NB4 (cell line): ENCODE data around the gene GSDME.

Experiments used
- POLR2A ChIP-seq: IDR thresholded peaks from 2 replicates; pipeline ENCODE4 v1.6.1; 2011; ENCODE audit warnings: mild to moderate bottlenecking; ENCODE audit not compliant: insufficient read length; ENCODE audit errors: extremely low read depth
- TF ChIP-seq, protein P1 (sequence below): IDR thresholded peaks from one replicate; pipeline ENCODE4 v1.5.1; 2012; ENCODE audit warnings: low read depth, low read length

DNA sequence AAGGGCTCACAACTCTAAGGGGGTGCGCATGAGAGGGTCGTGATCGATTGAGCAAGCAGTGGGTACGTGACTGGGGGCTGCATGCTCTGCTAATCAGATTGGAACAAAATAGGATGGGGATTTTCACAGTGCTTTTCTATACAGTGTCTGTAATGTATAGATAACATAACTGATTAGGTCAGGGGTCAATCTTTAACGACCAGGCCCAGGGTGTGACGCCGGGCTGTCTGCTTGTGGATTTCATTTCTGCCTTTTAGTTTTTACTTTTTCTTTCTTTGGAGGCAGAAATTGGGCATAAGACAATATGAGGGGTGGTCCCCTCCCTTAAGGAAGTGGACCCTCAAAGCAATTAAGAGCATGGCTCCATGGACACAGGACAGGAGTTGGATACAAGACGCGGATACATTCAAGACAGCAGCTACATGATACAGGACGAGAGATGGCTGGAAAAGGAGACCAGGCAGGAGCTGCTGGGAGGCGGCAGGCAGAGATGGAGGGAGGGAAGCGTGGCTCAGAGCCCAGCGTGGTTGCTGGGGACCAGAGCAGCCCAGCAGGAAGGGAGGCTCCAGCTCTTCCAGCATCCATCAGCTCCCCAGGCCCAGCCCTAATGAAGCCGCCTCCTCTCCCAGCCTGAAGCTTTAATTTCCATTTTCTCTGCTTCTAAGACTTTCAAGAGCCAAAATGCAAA is 31.6 kb downstream of the GSDME start:
- TF ChIP-seq, protein P1, sequence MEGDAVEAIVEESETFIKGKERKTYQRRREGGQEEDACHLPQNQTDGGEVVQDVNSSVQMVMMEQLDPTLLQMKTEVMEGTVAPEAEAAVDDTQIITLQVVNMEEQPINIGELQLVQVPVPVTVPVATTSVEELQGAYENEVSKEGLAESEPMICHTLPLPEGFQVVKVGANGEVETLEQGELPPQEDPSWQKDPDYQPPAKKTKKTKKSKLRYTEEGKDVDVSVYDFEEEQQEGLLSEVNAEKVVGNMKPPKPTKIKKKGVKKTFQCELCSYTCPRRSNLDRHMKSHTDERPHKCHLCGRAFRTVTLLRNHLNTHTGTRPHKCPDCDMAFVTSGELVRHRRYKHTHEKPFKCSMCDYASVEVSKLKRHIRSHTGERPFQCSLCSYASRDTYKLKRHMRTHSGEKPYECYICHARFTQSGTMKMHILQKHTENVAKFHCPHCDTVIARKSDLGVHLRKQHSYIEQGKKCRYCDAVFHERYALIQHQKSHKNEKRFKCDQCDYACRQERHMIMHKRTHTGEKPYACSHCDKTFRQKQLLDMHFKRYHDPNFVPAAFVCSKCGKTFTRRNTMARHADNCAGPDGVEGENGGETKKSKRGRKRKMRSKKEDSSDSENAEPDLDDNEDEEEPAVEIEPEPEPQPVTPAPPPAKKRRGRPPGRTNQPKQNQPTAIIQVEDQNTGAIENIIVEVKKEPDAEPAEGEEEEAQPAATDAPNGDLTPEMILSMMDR: no peak
- TF ChIP-seq POLR2A: no peak
